ENCODE data around the gene PROX1.
"Not testable (repeated sequence)": the region's sequence is repeated elsewhere in the genome, so short reads cannot be mapped to it uniquely, and the experiment has no call there.

GRCh38 chr1:214089003-214089402 lies 101.2 kb downstream of the PROX1 start:
- not testable (repeated sequence) for TF ChIP-seq NFE2 (IDR thresholded peaks at IDR 0.05; ENCODE audit: low read depth); CEBPB (tag; IDR thresholded peaks at IDR 0.05); HDAC6 (IDR thresholded peaks at IDR 0.05; ENCODE audit: low read depth, low read length); ATF2 (CRISPR knock-in tag; IDR thresholded peaks at IDR 0.05); TEAD4 (IDR thresholded peaks at IDR 0.05; ENCODE audit: low read length); TEAD4 (CRISPR knock-in tag; IDR thresholded peaks at IDR 0.05; ENCODE audit: borderline replicate concordance); CHD1 (IDR thresholded peaks at IDR 0.05; ENCODE audit: low read length); ZBTB40 (IDR thresholded peaks at IDR 0.05); ZBTB40 (CRISPR knock-in tag; IDR thresholded peaks at IDR 0.05); CTCF (IDR thresholded peaks at IDR 0.05 in 2 of 3, conservative IDR thresholded peaks at IDR 0.05 in 1 of 3; ENCODE audit: insufficient read depth in 2 of 3, low read depth in 1 of 3, low read length in 3 of 3); CBX2 (IDR thresholded peaks at IDR 0.05; ENCODE audit: insufficient read depth, low read length, poor library complexity, severe bottlenecking); POLR2AphosphoS5 (IDR thresholded peaks at IDR 0.05; ENCODE audit: control insufficient read depth, insufficient read depth, low read depth, low read length); TEAD2 (tag; IDR thresholded peaks at IDR 0.05); MYBL2 (IDR thresholded peaks at IDR 0.05; ENCODE audit: low read depth); MYBL2 (CRISPR knock-in tag; IDR thresholded peaks at IDR 0.05; ENCODE audit: borderline replicate concordance); SMC3 (conservative IDR thresholded peaks at IDR 0.05; ENCODE audit: insufficient read depth, low read depth, low read length); SIX5 (IDR thresholded peaks at IDR 0.05; ENCODE audit: borderline replicate concordance in 1 of 2, insufficient read depth in 1 of 2, low read depth in 1 of 2, low read length in 2 of 2)

All from K562 (cell line).